Measurements from ENCODE around the gene DYNC2H1.

DNA sequence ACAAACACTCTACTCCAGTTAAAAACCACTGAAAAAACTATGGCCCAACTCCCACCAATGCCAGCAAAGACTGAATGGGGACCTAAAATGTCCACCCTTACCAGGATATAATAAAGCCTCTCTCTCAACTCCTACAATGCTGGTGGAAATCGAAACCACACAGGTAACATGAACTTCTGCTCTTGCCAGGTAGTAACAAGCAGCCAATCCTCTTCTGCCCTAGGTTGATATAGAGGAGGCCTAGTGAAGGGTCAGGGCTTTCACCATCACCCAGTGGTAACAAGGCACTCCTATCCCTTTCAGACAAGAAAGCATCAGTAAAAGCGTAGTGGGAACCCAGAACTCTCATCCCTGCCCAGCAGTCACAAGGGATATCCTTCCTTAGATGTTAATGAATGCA is 39.9 kb upstream of the DYNC2H1 start:
- TF ChIP-seq, protein P1, sequence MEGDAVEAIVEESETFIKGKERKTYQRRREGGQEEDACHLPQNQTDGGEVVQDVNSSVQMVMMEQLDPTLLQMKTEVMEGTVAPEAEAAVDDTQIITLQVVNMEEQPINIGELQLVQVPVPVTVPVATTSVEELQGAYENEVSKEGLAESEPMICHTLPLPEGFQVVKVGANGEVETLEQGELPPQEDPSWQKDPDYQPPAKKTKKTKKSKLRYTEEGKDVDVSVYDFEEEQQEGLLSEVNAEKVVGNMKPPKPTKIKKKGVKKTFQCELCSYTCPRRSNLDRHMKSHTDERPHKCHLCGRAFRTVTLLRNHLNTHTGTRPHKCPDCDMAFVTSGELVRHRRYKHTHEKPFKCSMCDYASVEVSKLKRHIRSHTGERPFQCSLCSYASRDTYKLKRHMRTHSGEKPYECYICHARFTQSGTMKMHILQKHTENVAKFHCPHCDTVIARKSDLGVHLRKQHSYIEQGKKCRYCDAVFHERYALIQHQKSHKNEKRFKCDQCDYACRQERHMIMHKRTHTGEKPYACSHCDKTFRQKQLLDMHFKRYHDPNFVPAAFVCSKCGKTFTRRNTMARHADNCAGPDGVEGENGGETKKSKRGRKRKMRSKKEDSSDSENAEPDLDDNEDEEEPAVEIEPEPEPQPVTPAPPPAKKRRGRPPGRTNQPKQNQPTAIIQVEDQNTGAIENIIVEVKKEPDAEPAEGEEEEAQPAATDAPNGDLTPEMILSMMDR (optimal IDR thresholded peaks at IDR 0.05 in 1 of 3, IDR thresholded peaks at IDR 0.05 in 1 of 3, conservative IDR thresholded peaks at IDR 0.05 in 1 of 3; ENCODE audit: extremely low read depth in 1 of 3, insufficient read depth in 2 of 3, low read length in 3 of 3), result no peak
- no peak for TF ChIP-seq EZH2 (IDR thresholded peaks at IDR 0.05; ENCODE audit: low read length)
